Body of pancreas (tissue), 4 donors: ENCODE measurements around the gene NTF3. TPM values are rescaled to one million over a fixed set of nuclear protein-coding genes. Genes with fewer than 3 reads are reported as not detected.

Experiments used
- ATAC-seq: fragments of 150-250 bp; one replicate; pipeline ENCODE4 v1.9.1; 2016
- DNase-seq, 4 donors: peaks; one replicate each; pipeline ENCODE4 v3.0.0-alpha.2; 2019
- H3K27ac ChIP-seq, 4 donors: fragments of 200-600 bp; sonication (generic); 1 replicate in 3 of 4; 2 replicates in 1 of 4; pipeline versions ENCODE4 v1.5.1 to v1.6.1; 2016 to 2019; ENCODE audit warnings: mild to moderate bottlenecking in 1 of 4, mixed read lengths in 1 of 4, moderate library complexity in 1 of 4
- H3K27me3 ChIP-seq, 2 donors: fragments of 200-600 bp; sonication (generic); one replicate each; pipeline ENCODE4 v1.6.0; 2016; ENCODE audit warnings: mild to moderate bottlenecking in 1 of 2
- H3K36me3 ChIP-seq, 2 donors: fragments of 200-600 bp; sonication (generic); replicated peaks in 1 of 2; 2 replicates each; pipeline ENCODE4 v1.5.1; 2016; ENCODE audit warnings: low read depth in 2 of 2; ENCODE audit not compliant: insufficient read depth in 1 of 2
- H3K4me1 ChIP-seq: fragments of 200-600 bp; sonication (generic); one replicate; pipeline ENCODE4 v1.6.0; 2016
- H3K4me3 ChIP-seq, 2 donors: fragments of 200-600 bp; sonication (generic); 1 replicate in 1 of 2; 2 replicates in 1 of 2; pipeline ENCODE4 v1.5.1; 2016 to 2019
- H3K9me3 ChIP-seq, 3 donors: fragments of 200-600 bp; sonication (generic); 1 replicate in 2 of 3; 2 replicates in 1 of 3; pipeline ENCODE4 v1.5.1; 2016
- CTCF ChIP-seq, 7 experiments: fragments of 450-650 bp in 4 of 7; fragments of 200-600 bp in 3 of 7; sonication (generic) in 3 of 7; IDR thresholded peaks; one replicate each; pipeline ENCODE4 v1.5.1; 2016 to 2019; ENCODE audit warnings: antibody characterized with exemption in 7 of 7
- POLR2A ChIP-seq, 3 donors: fragments of 450-650 bp; IDR thresholded peaks; one replicate each; pipeline ENCODE4 v1.6.1; 2016; ENCODE audit warnings: antibody characterized with exemption in 3 of 3, mild to moderate bottlenecking in 2 of 3
- WGBS, 2 donors: methylation state at CpG; one replicate each; pipeline ENCODE4 v1.1.5; 2017; 5-methylcytosine and 5-hydroxymethylcytosine counted together
- intact Hi-C: fragments of 100-400 bp; cut with DNase I; formaldehyde crosslinking; loops from one replicate; pipeline ENCODE4 v1.15.1; 2023
- total RNA-seq, 2 donors: library from RNA; depleted of rRNA; stranded (reverse); fragments of >200 nt; gene quantifications; one replicate each; pipeline ENCODE4 v1.1.0, GENCODE V29; 2016

The NTF3 gene
- total RNA-seq, 2 donors from 2014 or later = not detected

- 65 to 70% methylated on average over 5 of the region's 5 CpGs for WGBS, 2 donors
- Histone ChIP-seq H3K4me1 (no peaks in the 10 kb centered on the region), H3K9me3 (no peaks in the 10 kb centered on the region), H3K36me3 (no peaks in the 10 kb centered on the region), H3K4me3 (no peak overlapping the region), H3K27me3 (no peaks in the 10 kb centered on the region), H3K27ac (no peak overlapping the region)
- intact Hi-C loops = no loop called here
- no peak for TF ChIP-seq CTCF (IDR thresholded peaks at IDR 0.05)
- TF ChIP-seq POLR2A (IDR thresholded peaks at IDR 0.05) = no peak
- DNase-seq = no peak
- no peak for ATAC-seq
Measured at GRCh38 chr12:5447320-5447719, 15.4 kb downstream of the NTF3 start.

DNA sequence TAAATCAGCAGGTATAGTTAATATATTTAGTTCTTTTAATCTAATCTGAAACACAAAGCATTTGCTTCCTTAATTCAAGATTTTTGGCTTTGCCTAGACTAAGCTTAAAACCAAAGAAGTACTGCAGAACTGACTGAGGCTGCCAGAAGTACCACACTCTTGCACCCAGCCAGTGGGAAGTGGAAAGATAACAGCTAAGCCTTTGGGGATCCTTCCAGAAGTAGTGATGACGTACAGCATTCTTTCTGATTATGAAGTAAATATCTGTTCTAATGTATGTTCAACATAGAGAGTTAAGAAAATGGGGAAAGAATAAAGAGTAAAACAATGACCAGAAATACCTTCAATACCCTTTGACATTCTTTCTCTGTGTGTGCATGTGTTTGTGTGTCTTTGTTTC is 19.3 kb downstream of the NTF3 start:
- TF ChIP-seq CTCF (IDR thresholded peaks at IDR 0.05) = no peak
- TF ChIP-seq POLR2A (IDR thresholded peaks at IDR 0.05) = no peak
- H3K27me3 ChIP-seq = no peaks in the 10 kb centered on the region
- H3K27ac ChIP-seq = no peak overlapping the region
- no peak overlapping the region for H3K4me3 ChIP-seq
- intact Hi-C loops = no loop called here
- H3K9me3 ChIP-seq = no peaks in the 10 kb centered on the region
- DNase-seq (no peak), ATAC-seq (no peak)
- H3K4me1 ChIP-seq = no peaks in the 10 kb centered on the region
- WGBS, 2 donors = 59 to 69% methylated on average over 1 of the region's 1 CpG
- no peaks in the 10 kb centered on the region for H3K36me3 ChIP-seq

DNA sequence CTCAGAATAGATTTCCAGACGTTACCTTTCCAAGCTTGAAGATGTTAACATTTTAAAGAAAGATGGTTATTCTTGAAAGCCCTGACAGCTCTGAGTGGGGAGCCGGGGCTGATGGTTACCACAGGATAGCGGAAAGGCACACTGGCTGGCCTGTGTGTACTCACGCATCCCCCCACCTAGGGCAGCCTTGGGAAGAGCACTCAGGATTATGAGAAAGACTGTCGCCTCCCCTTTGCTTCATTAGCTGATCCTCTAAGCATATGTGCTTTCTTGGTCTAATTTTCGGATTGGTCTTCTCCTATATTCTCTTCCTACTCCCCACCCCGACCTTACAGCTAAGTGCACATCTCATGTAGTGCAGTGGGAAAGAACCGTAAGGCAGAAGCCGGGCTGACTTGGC is 20.7 kb downstream of the NTF3 start:
- H3K27ac ChIP-seq = no peak overlapping the region
- H3K9me3 ChIP-seq = no peaks in the 10 kb centered on the region
- H3K36me3 ChIP-seq = no peaks in the 10 kb centered on the region
- no peak for TF ChIP-seq CTCF (IDR thresholded peaks at IDR 0.05)
- TF ChIP-seq POLR2A (IDR thresholded peaks at IDR 0.05) = no peak
- no peak overlapping the region for H3K4me3 ChIP-seq
- intact Hi-C loops = no loop called here
- WGBS, 2 donors = 62 to 64% methylated on average over 9 of the region's 9 CpGs
- H3K27me3 ChIP-seq = no peaks in the 10 kb centered on the region
- DNase-seq = no peak
- ATAC-seq = no peak
- no peaks in the 10 kb centered on the region for H3K4me1 ChIP-seq

GRCh38 chr12:5453466-5453865 is 21.6 kb downstream of the NTF3 start:
- intact Hi-C loops = no loop called here
- DNase-seq (no peak), ATAC-seq (no peak)
- Histone ChIP-seq H3K36me3 (no peaks in the 10 kb centered on the region), H3K4me3 (no peak overlapping the region), H3K27me3 (no peaks in the 10 kb centered on the region), H3K27ac (no peak overlapping the region), H3K4me1 (no peaks in the 10 kb centered on the region), H3K9me3 (no peaks in the 10 kb centered on the region)
- TF ChIP-seq CTCF (IDR thresholded peaks at IDR 0.05) (no peak), POLR2A (IDR thresholded peaks at IDR 0.05) (no peak)
- WGBS, 2 donors = 57 to 59% methylated on average over 5 of the region's 5 CpGs

DNA sequence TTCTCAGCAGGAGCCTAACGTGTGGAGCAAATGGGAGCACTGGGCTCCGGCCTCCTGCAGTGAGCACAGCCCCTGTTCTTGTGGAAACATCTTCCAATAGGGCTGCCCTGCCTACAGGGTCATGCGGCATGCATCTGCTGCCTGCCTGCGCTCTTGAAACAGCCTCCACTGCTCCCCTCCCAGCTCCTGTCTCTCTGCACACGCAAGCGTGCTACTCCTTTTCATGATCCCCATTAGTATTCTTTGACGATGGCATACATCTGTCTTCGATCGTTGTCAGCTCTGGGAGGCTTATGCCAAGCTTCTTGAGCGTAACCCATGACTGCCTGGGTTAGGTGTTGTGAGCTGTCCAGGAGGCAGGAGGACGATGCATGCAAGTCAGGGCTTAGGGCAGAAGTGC is 23.1 kb downstream of the NTF3 start:
- intact Hi-C loops = no loop called here
- H3K4me3 ChIP-seq = no peak overlapping the region
- WGBS, 2 donors = 60 to 82% methylated on average over 9 to 11 of the region's 11 CpGs
- no peaks in the 10 kb centered on the region for H3K36me3 ChIP-seq
- H3K4me1 ChIP-seq = no peaks in the 10 kb centered on the region
- no peaks in the 10 kb centered on the region for H3K9me3 ChIP-seq
- TF ChIP-seq POLR2A (IDR thresholded peaks at IDR 0.05) (no peak), CTCF (IDR thresholded peaks at IDR 0.05) (no peak)
- no peak for ATAC-seq
- DNase-seq = no peak
- H3K27me3 ChIP-seq = no peaks in the 10 kb centered on the region
- H3K27ac ChIP-seq = no peak overlapping the region
